Measurements from ENCODE around the gene ARHGAP32. TPM values are rescaled to one million over a fixed set of nuclear protein-coding genes. Genes with fewer than 3 reads are reported as not detected.

The ARHGAP32 gene
- polyA plus RNA-seq, 1 of the 3 experiments (the other 2 are of a cell fraction): 4.8 TPM

GRCh38 chr11:129021295-129021694 is 170.8 kb downstream of the ARHGAP32 start:
- Histone ChIP-seq H3K27ac (ENCODE audit: low read depth in 2 of 2, low read length in 1 of 2) (no peak overlapping the region), H2AFZ (ENCODE audit: low read depth) (no peak overlapping the region), H4K20me1 (ENCODE audit: insufficient read depth) (no peaks in the 10 kb centered on the region), H3K9me2 (no peaks in the 10 kb centered on the region), H3K9ac (no peak overlapping the region), H3K4me1 (ENCODE audit: control insufficient read depth in 1 of 2, insufficient read depth in 2 of 2, low read depth in 1 of 2, low read length in 1 of 2) (peaks cover 0 to 13% of the 10 kb centered on the region in 2 experiments; a peak in 1 of 4 replicates), H3F3A (replicated peaks; ENCODE audit: insufficient read depth) (peaks cover 4% of the 10 kb centered on the region), H3K27me3 (ENCODE audit: insufficient read depth) (no peaks in the 10 kb centered on the region), H3K4me2 (no peak overlapping the region), H3K4me3 (ENCODE audit: low read depth in 2 of 2, low read length in 1 of 2) (no peak overlapping the region), H3K36me3 (replicated peaks in 1 of 2; ENCODE audit: control insufficient read depth in 1 of 2, insufficient read depth in 2 of 2, low read length in 1 of 2) (no peaks in the 10 kb centered on the region), H3K79me2 (ENCODE audit: insufficient read depth) (no peaks in the 10 kb centered on the region), H3K9me3 (no peaks in the 10 kb centered on the region)
- WGBS (ENCODE audit: low lambda C conversion rate): 97% methylated on average over 1 of the region's 1 CpG
- ChIA-PET CTCF (no interaction called here), POLR2A (no interaction called here)
- no peak for TF ChIP-seq MEF2A (IDR thresholded peaks at IDR 0.05; ENCODE audit: borderline replicate concordance, low read depth)
- no peak for TF ChIP-seq RFX5 (IDR thresholded peaks at IDR 0.05; ENCODE audit: low read length)
- no peak for TF ChIP-seq GATA2 (CRISPR knock-in tag; IDR thresholded peaks at IDR 0.05)
- TF ChIP-seq RAD21 (IDR thresholded peaks at IDR 0.05; ENCODE audit: low read length): no peak
- no peak for TF ChIP-seq TAF1 (IDR thresholded peaks at IDR 0.05; ENCODE audit: borderline replicate concordance, low read depth, low read length)
- no peak for TF ChIP-seq PBX3 (IDR thresholded peaks at IDR 0.05)
- no peak for TF ChIP-seq SIN3A (IDR thresholded peaks at IDR 0.05; ENCODE audit: borderline replicate concordance, low read depth, low read length)
- TF ChIP-seq USF2 (IDR thresholded peaks at IDR 0.05; ENCODE audit: borderline replicate concordance, low read depth, low read length): no peak
- TF ChIP-seq MAX (IDR thresholded peaks at IDR 0.05; ENCODE audit: low read depth): no peak
- TF ChIP-seq CTCF (IDR thresholded peaks at IDR 0.05): no peak
- TF ChIP-seq RCOR1 (IDR thresholded peaks at IDR 0.05; ENCODE audit: low read length): no peak
- no peak for TF ChIP-seq NRF1 (IDR thresholded peaks at IDR 0.05; ENCODE audit: low read depth, low read length)
- no peak for DNase-seq

GRCh38 chr11:129018991-129019390 is 173.1 kb downstream of the ARHGAP32 start:
- peaks cover 4% of the 10 kb centered on the region for H3F3A ChIP-seq (replicated peaks; ENCODE audit: insufficient read depth)
- no peaks in the 10 kb centered on the region for H3K27me3 ChIP-seq (ENCODE audit: insufficient read depth)
- ChIA-PET POLR2A (no interaction called here), CTCF (interaction anchor here (1.1 kb wide), 1 partner anchor 134 kb away, joined by 3 read pairs; no protein-coding TSS in a partner anchor)
- H3K79me2 ChIP-seq (ENCODE audit: insufficient read depth): no peaks in the 10 kb centered on the region
- TF ChIP-seq MXI1 (IDR thresholded peaks at IDR 0.05; ENCODE audit: low read depth, low read length) (no peak), ELF1 (IDR thresholded peaks at IDR 0.05) (no peak), TCF12 (IDR thresholded peaks at IDR 0.05) (no peak), NFIC (IDR thresholded peaks at IDR 0.05; ENCODE audit: borderline replicate concordance) (no peak), POLR2AphosphoS5 (IDR thresholded peaks at IDR 0.05; ENCODE audit: low read depth, low read length) (no peak), EP300 (IDR thresholded peaks at IDR 0.05; ENCODE audit: borderline replicate concordance in 1 of 2, low read depth in 1 of 2, low read length in 1 of 2) (no peak), TEAD4 (IDR thresholded peaks at IDR 0.05; ENCODE audit: borderline replicate concordance, insufficient read depth) (no peak), MAX (IDR thresholded peaks at IDR 0.05; ENCODE audit: low read depth) (no peak), SIN3A (IDR thresholded peaks at IDR 0.05; ENCODE audit: borderline replicate concordance, low read depth, low read length) (no peak), JUND (IDR thresholded peaks at IDR 0.05) (no peak), RAD21 (IDR thresholded peaks at IDR 0.05; ENCODE audit: low read length) (no peak), NRF1 (IDR thresholded peaks at IDR 0.05; ENCODE audit: low read depth, low read length) (no peak), RCOR1 (IDR thresholded peaks at IDR 0.05; ENCODE audit: low read length) (no peak), YY1 (IDR thresholded peaks at IDR 0.05; ENCODE audit: low read depth) (no peak), FOSL2 (IDR thresholded peaks at IDR 0.05; ENCODE audit: borderline replicate concordance, low read depth) (no peak), TAF1 (IDR thresholded peaks at IDR 0.05; ENCODE audit: borderline replicate concordance, low read depth, low read length) (no peak), FOXM1 (IDR thresholded peaks at IDR 0.05; ENCODE audit: low read depth) (no peak), MEF2A (IDR thresholded peaks at IDR 0.05; ENCODE audit: borderline replicate concordance, low read depth) (no peak)
- peaks cover 0 to 13% of the 10 kb centered on the region in 2 experiments; a peak in 1 of 4 replicates for H3K4me1 ChIP-seq (ENCODE audit: control insufficient read depth in 1 of 2, insufficient read depth in 2 of 2, low read depth in 1 of 2, low read length in 1 of 2)
- no peak overlapping the region for H3K27ac ChIP-seq (ENCODE audit: low read depth in 2 of 2, low read length in 1 of 2)
- no peak overlapping the region for H3K4me3 ChIP-seq (ENCODE audit: low read depth in 2 of 2, low read length in 1 of 2)
- no peak overlapping the region for H3K4me2 ChIP-seq
- no peaks in the 10 kb centered on the region for H3K36me3 ChIP-seq (replicated peaks in 1 of 2; ENCODE audit: control insufficient read depth in 1 of 2, insufficient read depth in 2 of 2, low read length in 1 of 2)
- no peaks in the 10 kb centered on the region for H4K20me1 ChIP-seq (ENCODE audit: insufficient read depth)
- DNase-seq: no peak
- H3K9me2 ChIP-seq: no peaks in the 10 kb centered on the region
- no peak overlapping the region for H3K9ac ChIP-seq
- WGBS (ENCODE audit: low lambda C conversion rate): 92% methylated on average over 2 of the region's 2 CpGs
- no peaks in the 10 kb centered on the region for H3K9me3 ChIP-seq
- H2AFZ ChIP-seq (ENCODE audit: low read depth): no peak overlapping the region
